NCI-H1694 (cell line): ENCODE measurements around the gene RBM20.

Experiments used
- DNase-seq: peaks from one replicate; lab custom pipeline; 2025; lab: John Stamatoyannopoulos, UW

Gene RBM20

GRCh38 chr10:110788620-110789385 lies 144.7 kb downstream of the RBM20 start:
- DNase-seq, result no peak

DNA sequence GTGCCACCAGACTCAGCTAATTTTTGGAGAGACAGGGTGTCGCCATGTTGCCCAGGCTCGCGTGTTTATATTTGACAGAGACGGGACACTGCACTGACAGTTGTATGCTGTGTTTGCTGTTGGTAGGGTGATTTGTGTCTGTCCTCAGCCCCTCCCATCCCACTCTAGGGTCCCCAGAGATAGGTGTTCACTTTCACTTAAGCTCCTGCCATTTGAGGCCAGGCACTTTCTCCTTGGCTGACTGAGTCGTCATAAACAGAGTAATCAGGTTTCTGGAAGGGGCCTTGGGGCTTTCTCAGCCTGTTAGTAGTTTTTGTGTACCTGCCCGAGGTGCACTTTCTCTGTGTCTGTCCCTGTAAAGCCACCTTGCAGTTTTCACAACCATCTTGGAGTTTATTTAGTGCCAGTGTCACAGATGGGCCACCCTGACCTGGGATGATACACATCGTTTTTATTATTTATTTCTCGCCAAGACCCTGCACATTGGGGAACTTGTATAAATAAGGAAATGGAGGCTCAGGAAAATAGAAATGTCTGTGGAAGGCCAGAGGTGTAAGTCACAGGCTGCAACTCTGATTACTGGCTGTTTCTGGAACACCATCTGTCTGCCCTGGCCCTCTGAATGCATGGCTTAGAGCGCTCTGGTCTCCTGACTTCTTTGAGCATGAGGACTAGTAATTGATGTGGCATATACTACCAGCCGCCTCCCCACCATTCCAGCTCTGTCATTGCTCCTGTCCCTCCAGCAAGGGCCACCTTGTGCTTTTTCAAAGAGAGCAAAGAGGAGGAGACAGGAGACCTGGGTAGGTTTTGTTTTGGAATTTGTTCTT lies 145.7 kb downstream of the RBM20 start:
- peak; percentile 26 for DNase-seq

DNA sequence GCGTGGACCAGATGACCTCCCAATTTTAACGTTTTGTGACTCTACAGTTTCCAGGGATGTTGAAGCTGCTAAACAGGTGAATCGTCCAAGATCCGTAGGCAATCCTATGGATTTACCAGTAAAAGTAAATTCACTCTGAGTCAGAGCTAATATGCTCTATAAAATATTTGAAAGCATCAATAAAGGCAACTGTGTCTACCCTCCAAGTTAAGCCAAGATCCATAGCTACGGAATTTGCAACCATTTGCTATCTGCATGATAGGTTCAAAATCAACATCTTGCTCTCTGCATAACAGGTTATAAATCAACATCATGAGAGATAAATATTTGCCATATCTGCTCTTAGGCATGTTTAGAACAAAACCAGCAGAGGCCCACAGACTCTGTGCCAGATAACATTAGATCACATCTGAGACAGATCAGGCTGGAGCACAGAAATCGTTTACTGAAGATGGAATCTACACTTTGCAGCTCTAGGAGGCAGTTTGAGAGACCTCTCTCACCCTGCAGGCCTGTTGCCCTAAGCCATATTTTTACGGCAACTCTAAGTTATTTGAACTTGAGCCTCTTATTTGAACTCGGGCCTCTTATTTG lies 146.9 kb downstream of the RBM20 start:
- DNase-seq, result peak; percentile 8

DNA sequence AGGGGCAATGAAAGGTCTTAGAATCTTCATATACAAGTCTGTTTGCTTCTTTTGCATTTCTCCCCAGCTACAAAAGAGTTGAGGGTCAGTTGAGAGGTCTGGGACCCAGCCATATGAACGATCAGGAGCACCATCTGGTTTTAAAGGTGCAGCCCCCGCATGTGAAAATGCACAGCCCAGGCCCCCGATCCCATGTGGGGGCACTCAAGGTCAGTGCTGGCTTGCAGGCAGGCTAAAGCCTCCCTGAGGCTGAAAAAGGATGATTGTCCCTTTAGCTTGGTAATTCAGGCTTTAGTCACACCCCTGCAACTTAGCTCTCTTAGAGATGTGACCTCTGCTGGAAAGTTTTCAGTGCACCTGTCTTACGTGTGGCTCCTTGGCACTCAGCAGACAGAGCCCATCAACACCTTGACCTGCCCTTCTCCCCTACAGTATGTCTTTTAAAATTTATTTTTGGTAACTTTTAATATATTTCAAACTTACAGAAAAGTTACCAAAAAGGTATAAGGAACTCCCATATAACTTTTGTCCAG lies 147.5 kb downstream of the RBM20 start:
- no peak for DNase-seq

DNA sequence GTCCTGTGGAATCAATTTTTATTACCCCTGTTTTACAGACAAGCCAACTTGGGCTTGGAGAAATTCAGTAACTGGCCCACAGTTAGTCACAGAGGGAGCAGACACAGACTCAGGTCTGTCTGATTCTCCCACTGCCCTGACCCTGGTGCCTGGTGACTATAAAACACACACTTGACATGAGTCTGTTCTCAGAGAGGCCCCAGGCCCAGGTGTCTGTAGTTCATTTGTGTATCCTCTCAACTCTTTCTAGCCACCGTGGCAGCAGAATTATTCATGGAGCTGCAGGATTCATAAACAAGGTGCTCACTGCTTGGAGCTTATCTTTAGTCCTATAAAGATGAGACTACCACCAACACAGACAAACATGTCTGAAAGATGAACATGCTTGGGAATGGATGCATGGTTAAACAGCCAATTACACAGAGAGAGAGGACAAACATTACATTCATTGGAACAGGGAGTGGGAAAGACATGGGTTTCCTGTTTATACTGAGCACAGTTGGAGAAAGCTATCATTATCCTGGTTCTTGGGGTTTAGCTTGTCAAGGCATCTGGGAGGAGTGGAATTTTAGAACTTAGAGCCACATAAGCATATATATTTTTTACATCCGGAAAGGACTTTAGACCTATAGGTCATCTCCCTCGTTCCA lies 148.5 kb downstream of the RBM20 start:
- DNase-seq, result no peak

DNA sequence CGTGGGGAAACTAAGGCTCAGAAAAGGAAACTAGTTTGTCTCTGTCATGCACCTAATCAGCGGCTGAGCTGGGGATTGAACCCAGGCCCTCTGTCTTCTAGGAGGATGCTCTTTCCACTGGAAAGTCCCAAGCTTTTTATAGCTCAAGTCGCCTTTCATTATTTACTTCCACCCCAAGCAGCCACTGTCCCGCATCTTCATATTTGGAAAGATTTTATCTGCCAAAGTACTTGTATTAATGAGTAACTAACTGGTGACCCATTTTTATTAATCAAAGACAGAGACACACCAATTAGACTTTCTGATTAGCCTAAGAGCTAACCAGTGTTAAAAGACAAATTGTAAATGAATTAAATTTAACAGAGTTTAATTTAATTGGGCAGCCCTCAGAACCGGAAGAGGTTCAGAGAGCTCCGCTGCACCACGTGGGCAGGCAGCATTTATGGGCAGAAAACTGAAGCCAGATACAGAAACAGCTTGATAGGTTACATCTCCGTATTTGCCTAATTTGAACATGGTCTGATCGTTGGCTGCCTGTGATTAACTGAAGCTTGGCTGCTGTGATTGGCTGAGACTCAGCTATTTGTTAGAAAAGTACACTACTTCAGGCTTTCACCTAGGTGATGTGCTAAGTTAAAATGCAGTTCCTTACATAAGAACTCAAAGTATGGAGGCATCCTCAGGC lies 149.1 kb downstream of the RBM20 start:
- no peak for DNase-seq

GRCh38 chr10:110793886-110794285 lies 149.8 kb downstream of the RBM20 start:
- DNase-seq, result no peak

- DNase-seq, result no peak
These were observed 150.7 kb downstream of the RBM20 start for GRCh38 chr10:110794808-110795207.

DNA sequence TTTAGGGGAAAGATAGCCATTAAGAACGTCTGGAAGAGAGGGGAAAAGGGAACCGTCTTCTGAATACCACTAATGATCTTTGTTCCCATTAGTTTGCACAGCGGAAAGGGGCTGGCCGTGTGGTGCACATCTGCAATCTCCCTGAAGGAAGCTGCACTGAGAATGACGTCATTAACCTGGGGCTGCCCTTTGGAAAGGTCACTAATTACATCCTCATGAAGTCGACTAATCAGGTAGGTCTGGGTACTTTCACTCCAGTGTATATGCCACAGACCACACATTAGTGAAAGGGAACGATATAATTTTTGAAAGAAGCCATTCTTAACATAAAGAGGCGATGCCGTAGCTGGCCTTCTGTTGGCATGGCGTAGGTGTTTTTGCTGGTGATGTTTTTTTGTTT lies 153.3 kb downstream of the RBM20 start:
- DNase-seq, result no peak

- no peak for DNase-seq
These were observed 154.2 kb downstream of the RBM20 start for GRCh38 chr10:110798340-110798739.

GRCh38 chr10:110802090-110802489 lies 158.0 kb downstream of the RBM20 start:
- peak; percentile 26 for DNase-seq

- DNase-seq, result peak; percentile 78
These were observed 158.6 kb downstream of the RBM20 start for GRCh38 chr10:110802551-110803238.

DNA sequence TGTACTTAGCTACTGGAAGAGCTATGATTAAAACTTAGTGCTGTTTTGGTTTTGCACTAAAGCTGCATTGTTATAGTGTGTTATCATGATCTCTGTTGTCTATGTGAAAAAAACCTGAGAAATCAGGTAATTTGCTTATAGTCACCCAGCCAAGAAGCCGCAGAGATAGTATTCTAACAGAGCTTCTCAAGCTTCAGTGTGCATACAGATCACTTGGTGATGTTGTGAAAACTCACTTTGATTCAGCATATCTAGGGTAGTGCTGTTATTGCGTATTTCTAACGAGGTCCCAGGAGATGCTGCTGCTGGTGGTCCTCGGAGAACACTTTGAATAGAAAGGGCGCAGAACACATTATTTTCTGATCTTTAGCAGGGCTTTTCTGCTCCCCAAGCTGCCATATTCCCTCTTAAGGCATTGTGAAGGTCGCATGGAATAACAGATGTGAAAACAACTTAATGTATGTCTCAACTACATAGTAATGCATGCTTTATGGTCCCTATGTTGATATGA lies 159.2 kb downstream of the RBM20 start:
- no peak for DNase-seq

DNA sequence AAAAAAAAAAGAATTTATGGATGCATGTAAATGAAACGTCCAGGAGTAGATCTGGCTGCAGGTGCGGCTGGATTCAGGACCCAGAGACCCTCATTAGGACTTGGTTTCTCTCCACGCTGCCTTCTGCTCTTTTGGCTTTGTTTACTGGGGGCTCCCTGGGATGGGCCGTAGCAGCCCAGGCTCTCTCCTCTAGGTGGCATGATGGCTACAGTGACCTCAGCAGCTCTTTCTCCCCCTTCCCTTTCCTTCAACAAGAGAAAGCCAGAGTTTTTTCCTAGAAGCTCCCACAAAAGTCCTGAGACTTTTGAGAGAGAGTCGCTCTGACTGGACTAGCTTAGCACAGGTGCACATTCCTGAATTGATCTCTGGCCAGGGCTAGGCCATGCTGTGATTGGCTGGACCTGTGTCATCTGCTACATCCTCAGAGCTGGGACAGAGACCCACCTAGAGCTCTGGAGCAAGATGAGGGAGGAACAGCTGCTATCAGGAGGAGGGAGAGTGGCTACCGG lies 159.7 kb downstream of the RBM20 start:
- DNase-seq, result peak; percentile 48

- no peak for DNase-seq
These were observed 160.2 kb downstream of the RBM20 start for GRCh38 chr10:110804376-110804775.

- no peak for DNase-seq
These were observed 161.2 kb downstream of the RBM20 start for GRCh38 chr10:110805292-110805691.

GRCh38 chr10:110806335-110806734 lies 162.2 kb downstream of the RBM20 start:
- no peak for DNase-seq

GRCh38 chr10:110808123-110808522 lies 164.0 kb downstream of the RBM20 start:
- DNase-seq, result no peak

GRCh38 chr10:110808615-110809014 lies 164.5 kb downstream of the RBM20 start:
- no peak for DNase-seq

GRCh38 chr10:110810625-110811024 lies 166.5 kb downstream of the RBM20 start:
- no peak for DNase-seq
